K562 (cell line): Measurements from ENCODE around the gene LRRC70. TPM values are rescaled to one million over a fixed set of nuclear protein-coding genes. Genes with fewer than 3 reads are reported as not detected.

Source experiments
- ASH1L ChIP-seq: fragments of 450-650 bp; IDR thresholded peaks from 2 replicates; pipeline ENCODE4 v1.6.1; 2018; ENCODE audit warnings: borderline replicate concordance, mild to moderate bottlenecking, low read depth; ENCODE audit not compliant: partially characterized antibody
- DEAF1 ChIP-seq: fragments of 450-650 bp; formaldehyde crosslinking; IDR thresholded peaks from 2 replicates; pipeline ENCODE4 v1.4.0; 2020; ENCODE audit warnings: mild to moderate bottlenecking, moderate library complexity
- E2F3 ChIP-seq: fragments of 250-450 bp; sonication (Bioruptor Pico); IDR thresholded peaks from 2 replicates; pipeline ENCODE4 v1.4.0; 2020; ENCODE audit warnings: mild to moderate bottlenecking
- ERF ChIP-seq: fragments of 450-650 bp; formaldehyde crosslinking; IDR thresholded peaks from 2 replicates; pipeline ENCODE4 v1.4.0; 2020; ENCODE audit warnings: mild to moderate bottlenecking, mixed read lengths
- EWSR1 ChIP-seq: fragments of 450-650 bp; IDR thresholded peaks from 2 replicates; pipeline ENCODE4 v1.6.1; 2018; ENCODE audit warnings: borderline replicate concordance, mild to moderate bottlenecking, low read depth, moderate library complexity; ENCODE audit not compliant: partially characterized antibody
- EZH2 ChIP-seq: IDR thresholded peaks from 2 replicates; pipeline ENCODE4 v1.6.1; 2012; ENCODE audit warnings: low read depth, mild to moderate bottlenecking, inconsistent platforms, low read length, borderline replicate concordance
- GTF3C2 ChIP-seq: IDR thresholded peaks from 3 replicates; pipeline ENCODE4 v1.6.1; 2011; ENCODE audit warnings: borderline replicate concordance, mild to moderate bottlenecking, moderate library complexity; ENCODE audit not compliant: insufficient read length; ENCODE audit errors: extremely low read depth
- HNRNPH1 ChIP-seq: fragments of 200-400 bp; formaldehyde crosslinking; optimal IDR thresholded peaks from 2 replicates; pipeline ENCODE3; 2017; ENCODE audit warnings: low read depth, mild to moderate bottlenecking, low read length, moderate library complexity
- PREB ChIP-seq: sonication (generic); formaldehyde crosslinking; IDR thresholded peaks from 2 replicates; pipeline ENCODE4 v1.8.1; 2023; ENCODE audit warnings: mild to moderate bottlenecking, missing genetic modification reagents
- PRPF4 ChIP-seq: fragments of 200-400 bp; formaldehyde crosslinking; IDR thresholded peaks from one replicate; pipeline ENCODE4 v1.6.1; 2017; ENCODE audit warnings: low read length, low read depth, mild to moderate bottlenecking; ENCODE audit not compliant: insufficient read depth, poor library complexity, severe bottlenecking
- PTTG1 ChIP-seq: fragments of 450-650 bp; IDR thresholded peaks from 2 replicates; pipeline ENCODE4 v1.6.1; 2016; ENCODE audit warnings: low read depth, mild to moderate bottlenecking, missing genetic modification characterization, missing compliant biosample characterization
- RFX1 ChIP-seq: fragments of 450-650 bp; IDR thresholded peaks from 2 replicates; pipeline ENCODE4 v1.6.1; 2016; ENCODE audit warnings: mild to moderate bottlenecking, moderate library complexity
- SIN3B ChIP-seq: fragments of 450-650 bp; IDR thresholded peaks from 2 replicates; pipeline ENCODE4 v1.6.1; 2017; ENCODE audit warnings: low read depth, mild to moderate bottlenecking, moderate library complexity
- SRSF1 ChIP-seq: fragments of 200-400 bp; formaldehyde crosslinking; IDR thresholded peaks from 2 replicates; pipeline ENCODE4 v1.6.1; 2017; ENCODE audit warnings: mild to moderate bottlenecking, low read depth, low read length, moderate library complexity
- TAF1 ChIP-seq: IDR thresholded peaks from 2 replicates; pipeline ENCODE4 v1.6.1; 2011; ENCODE audit warnings: mild to moderate bottlenecking, low read length, moderate library complexity; ENCODE audit not compliant: insufficient read depth, control insufficient read depth, severe bottlenecking; ENCODE audit errors: extremely low read depth
- ZNF23 ChIP-seq: fragments of 250-450 bp; sonication (Bioruptor Pico); IDR thresholded peaks from 2 replicates; pipeline ENCODE4 v1.4.0; 2020; ENCODE audit warnings: mild to moderate bottlenecking
- polyA plus RNA-seq, 8 experiments: library from polyadenylated mRNA; depleted of rRNA in 4 of 8; stranded (reverse) in 5 of 8; unstranded in 3 of 8; fragments of >200 nt; fragmentation: Nextera tagmentation in 2 of 8; fragmentation: Illumina TruSeq in 1 of 8; extraction: Ambion mirVana in 2 of 8; extraction: Trizol in 1 of 8; gene quantifications; 2 replicates each; pipeline versions ENCODE4 v1.2.1 to v1.2.3, GENCODE V29; 2011 to 2014; ENCODE audit warnings: inconsistent platforms in 1 of 8, missing spikeins in 1 of 8
- total RNA-seq, 7 experiments: library from RNA; depleted of rRNA in 6 of 7; stranded (reverse); fragments of >200 nt in 6 of 7; fragmentation: Illumina TruSeq in 2 of 7; extraction: Trizol in 2 of 7; gene quantifications; 2 replicates each; pipeline versions ENCODE4 v1.2.1 to v1.2.3, GENCODE V29; 2011 to 2021; ENCODE audit warnings: low replicate concordance in 1 of 7
- TF ChIP-seq, protein P1 (sequence below): fragments of 250-450 bp; sonication (Bioruptor Pico); IDR thresholded peaks from 2 replicates; pipeline ENCODE4 v1.5.0; 2021
- TF ChIP-seq, protein P2 (sequence below), 2 experiments: IDR thresholded peaks; 2 replicates each; pipeline ENCODE4 v1.6.1; 2011; ENCODE audit warnings: borderline replicate concordance in 1 of 2, control low read depth in 1 of 2, low read depth in 1 of 2, low read length in 1 of 2, mild to moderate bottlenecking in 1 of 2, mixed read lengths in 1 of 2, moderate library complexity in 1 of 2; ENCODE audit not compliant: insufficient read depth in 1 of 2, insufficient read length in 1 of 2, poor library complexity in 1 of 2, severe bottlenecking in 1 of 2; ENCODE audit errors: extremely low read depth in 1 of 2

Gene LRRC70
- total and polyA plus RNA-seq, 9 of the 15 experiments (the other 6 are each of a cell fraction or from before 2014, with no cell fraction given): 0.21 to 2.1 (median 0.73) TPM

DNA sequence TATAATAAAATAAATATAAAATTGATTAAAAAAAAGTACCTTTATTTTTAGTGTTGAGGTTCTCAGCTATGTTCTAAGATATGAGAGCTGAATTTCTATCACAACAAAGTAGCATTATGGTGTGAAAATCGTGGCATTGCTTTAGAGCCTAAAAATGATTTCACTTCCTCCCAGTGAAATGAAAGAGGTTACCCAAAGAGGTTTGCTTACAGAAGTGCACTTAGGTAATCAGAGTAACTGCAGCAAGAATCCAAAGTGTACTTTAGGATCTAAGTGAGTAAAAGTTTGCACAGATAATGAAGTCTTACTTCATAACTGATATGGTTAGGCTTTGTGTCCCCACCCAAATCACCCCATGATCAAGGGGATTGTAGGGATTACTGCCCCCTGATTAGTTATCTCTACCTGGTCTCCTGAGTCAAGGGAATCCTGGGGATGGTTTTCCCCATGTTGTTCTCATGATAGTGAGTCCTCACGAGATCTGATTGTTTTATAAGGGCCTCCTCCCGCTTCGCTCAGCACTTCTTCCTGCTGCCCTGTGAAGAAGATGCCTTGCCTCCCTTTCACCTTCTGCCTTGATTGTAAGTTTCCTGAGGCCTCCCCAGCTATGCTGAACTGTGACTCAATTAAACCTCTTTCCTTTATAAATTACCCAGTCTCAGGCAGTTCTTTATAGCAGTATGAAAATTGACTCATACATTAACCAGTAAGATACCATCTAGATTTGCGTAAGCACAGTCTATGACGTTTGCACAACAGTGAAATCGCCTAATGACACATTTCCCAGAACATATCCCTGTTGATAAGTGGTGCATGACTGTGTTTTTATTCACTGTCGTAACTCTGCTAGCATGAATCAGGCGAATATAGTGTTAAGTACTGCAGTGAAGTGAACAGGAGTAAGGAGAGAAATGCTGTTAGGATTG is 40.3 kb upstream of the LRRC70 start (continued):
- no peak for TF ChIP-seq ERF (CRISPR knock-in tag)
- TF ChIP-seq ZNF23 (CRISPR knock-in tag): no peak
- TF ChIP-seq PREB (CRISPR knock-in tag): no peak
- no peak for TF ChIP-seq RFX1
- TF ChIP-seq PTTG1: no peak
- TF ChIP-seq, protein P1, sequence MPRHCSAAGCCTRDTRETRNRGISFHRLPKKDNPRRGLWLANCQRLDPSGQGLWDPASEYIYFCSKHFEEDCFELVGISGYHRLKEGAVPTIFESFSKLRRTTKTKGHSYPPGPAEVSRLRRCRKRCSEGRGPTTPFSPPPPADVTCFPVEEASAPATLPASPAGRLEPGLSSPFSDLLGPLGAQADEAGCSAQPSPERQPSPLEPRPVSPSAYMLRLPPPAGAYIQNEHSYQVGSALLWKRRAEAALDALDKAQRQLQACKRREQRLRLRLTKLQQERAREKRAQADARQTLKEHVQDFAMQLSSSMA (CRISPR knock-in tag): no peak
- no peak for TF ChIP-seq HNRNPH1
- no peak for TF ChIP-seq EWSR1
- TF ChIP-seq PRPF4: no peak
- no peak for TF ChIP-seq DEAF1 (CRISPR knock-in tag)
- TF ChIP-seq SRSF1: no peak
- no peak for TF ChIP-seq E2F3 (CRISPR knock-in tag)
- no peak for TF ChIP-seq SIN3B
- TF ChIP-seq, protein P2, sequence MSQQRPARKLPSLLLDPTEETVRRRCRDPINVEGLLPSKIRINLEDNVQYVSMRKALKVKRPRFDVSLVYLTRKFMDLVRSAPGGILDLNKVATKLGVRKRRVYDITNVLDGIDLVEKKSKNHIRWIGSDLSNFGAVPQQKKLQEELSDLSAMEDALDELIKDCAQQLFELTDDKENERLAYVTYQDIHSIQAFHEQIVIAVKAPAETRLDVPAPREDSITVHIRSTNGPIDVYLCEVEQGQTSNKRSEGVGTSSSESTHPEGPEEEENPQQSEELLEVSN (IDR thresholded peaks at IDR 0.05; ENCODE audit: borderline replicate concordance in 1 of 2, extremely low read depth in 1 of 2, insufficient read depth in 1 of 2, insufficient read length in 1 of 2, low read depth in 1 of 2, low read length in 1 of 2, poor library complexity in 1 of 2, severe bottlenecking in 1 of 2): no peak
- TF ChIP-seq ASH1L: no peak
- no peak for TF ChIP-seq TAF1
- TF ChIP-seq EZH2: no peak
- no peak for TF ChIP-seq GTF3C2
